HUDEP-2 (cell line): ENCODE data around the gene EPB41L4B.
"Not testable (repeated sequence)": the region's sequence is repeated elsewhere in the genome, so short reads cannot be mapped to it uniquely, and the experiment has no call there.

Source experiments
- DNase-seq, 76 experiments: peaks; one replicate each; lab custom pipeline; 2025; ENCODE audit not compliant: unreplicated experiment in 76 of 76; lab: John Stamatoyannopoulos, UW

EPB41L4B gene

DNA sequence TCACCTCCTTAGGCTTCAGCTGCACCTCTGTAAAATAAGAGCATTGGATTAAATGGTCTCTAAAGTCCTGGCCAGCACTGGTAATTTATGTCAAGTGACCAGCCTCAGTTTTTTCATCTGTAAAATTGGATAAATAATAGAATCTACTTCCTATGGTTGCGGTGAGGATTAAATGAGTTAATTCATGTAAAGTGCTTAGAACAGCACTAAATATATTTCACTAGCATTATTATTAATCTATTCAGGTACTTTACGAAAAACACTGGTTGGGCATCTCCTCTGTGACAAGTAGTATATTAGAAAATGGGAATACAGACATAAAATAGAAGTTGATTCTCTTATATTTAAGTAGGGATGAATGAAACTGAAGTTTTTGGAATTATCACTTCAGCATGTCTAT, 187.3 kb downstream of the EPB41L4B start:
- DNase-seq = peak in 1 of 76 experiments; percentile 48

- DNase-seq = peak in 36 of 76 experiments; percentile 12 to 78 (median 44)
Measured at GRCh38 chr9:109132567-109133021, 188.3 kb downstream of the EPB41L4B start.

GRCh38 chr9:109129470-109130197, 191.2 kb downstream of the EPB41L4B start:
- no peak for DNase-seq

GRCh38 chr9:109126671-109127070, 194.2 kb downstream of the EPB41L4B start:
- not testable (repeated sequence) for DNase-seq

GRCh38 chr9:109124121-109124520, 196.7 kb downstream of the EPB41L4B start:
- no peak for DNase-seq

DNA sequence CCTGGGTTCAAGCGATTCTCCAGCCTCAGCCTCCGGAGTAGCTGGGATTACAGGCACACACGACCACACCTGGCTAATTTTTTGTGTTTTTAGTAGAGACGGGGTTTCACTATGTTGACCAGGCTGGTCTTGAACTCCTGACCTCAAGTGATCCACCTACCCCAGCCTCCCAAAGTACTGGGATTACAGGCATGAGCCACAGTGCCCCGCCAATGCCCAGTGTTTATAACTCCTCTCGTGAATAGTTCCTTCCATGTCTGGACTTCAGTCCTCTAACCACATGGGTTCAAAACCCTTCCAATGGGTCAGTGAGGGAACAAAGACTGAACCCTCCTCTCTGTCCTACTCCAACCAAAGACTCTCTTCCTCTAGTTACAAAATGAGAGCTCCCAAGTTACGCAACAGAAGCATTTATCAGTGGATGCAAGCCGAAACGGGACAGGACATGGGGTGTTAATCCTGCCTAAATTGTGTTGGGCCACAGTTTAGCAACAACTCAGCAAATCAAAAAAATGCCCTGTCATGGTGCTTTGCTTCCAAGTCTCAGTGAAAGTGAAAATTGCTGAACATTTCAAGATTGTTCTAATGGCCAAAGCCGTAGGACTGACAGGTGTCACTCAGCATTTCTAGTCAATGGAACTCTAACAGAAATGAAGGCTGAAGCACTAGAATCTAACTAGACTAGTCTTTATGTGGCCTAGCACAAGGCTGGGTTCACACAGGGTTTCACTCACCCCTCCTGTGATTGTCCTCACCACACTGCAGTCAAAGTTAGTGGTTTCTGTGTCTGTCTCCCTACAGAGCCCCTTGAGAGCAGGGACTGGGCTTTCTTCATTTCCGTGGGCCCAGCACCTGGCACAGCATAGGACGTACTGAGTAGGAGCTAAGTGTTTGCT, 197.9 kb downstream of the EPB41L4B start:
- DNase-seq = peak in 9 of 76 experiments; percentile 12 to 51 (median 27)
